CD14-positive monocyte (primary cell): Measurements from ENCODE around the gene CNTFR. TPM values are rescaled to one million over a fixed set of nuclear protein-coding genes. Genes with fewer than 3 reads are reported as not detected.

Experiments used
- DNase-seq, 3 donors: peaks; one replicate each; pipeline ENCODE4 v3.0.0-alpha.2; 2011 to 2022
- H2AFZ ChIP-seq: 2 replicates; pipeline ENCODE4 v1.6.0; 2012; ENCODE audit warnings: mild to moderate bottlenecking, low read depth, low read length, inconsistent platforms; ENCODE audit not compliant: insufficient read depth, poor library complexity, severe bottlenecking
- H3K27ac ChIP-seq, 2 donors: 1 replicate in 1 of 2; 2 replicates in 1 of 2; pipeline ENCODE4 v1.5.1; 2012 to 2013; ENCODE audit warnings: low read length in 2 of 2, control low read depth in 1 of 2, inconsistent platforms in 1 of 2, low read depth in 1 of 2, mild to moderate bottlenecking in 1 of 2
- H3K27me3 ChIP-seq, 2 donors: one replicate each; pipeline versions ENCODE4 v1.6.0 to v1.6.1; 2011 to 2013; ENCODE audit warnings: low read length in 2 of 2; ENCODE audit not compliant: control insufficient read depth in 2 of 2, insufficient read depth in 2 of 2
- H3K36me3 ChIP-seq, 2 donors: replicated peaks in 1 of 2; 1 replicate in 1 of 2; 2 replicates in 1 of 2; pipeline versions ENCODE4 v1.5.1 to v1.6.1; 2012 to 2013; ENCODE audit warnings: low read length in 2 of 2, control low read depth in 1 of 2, inconsistent platforms in 1 of 2, mild to moderate bottlenecking in 1 of 2; ENCODE audit not compliant: insufficient read depth in 2 of 2, control insufficient read depth in 1 of 2
- H3K4me1 ChIP-seq, 2 donors: 1 replicate in 1 of 2; 2 replicates in 1 of 2; pipeline versions ENCODE4 v1.5.1 to v1.6.1; 2012 to 2013; ENCODE audit warnings: low read length in 2 of 2, control low read depth in 1 of 2, inconsistent platforms in 1 of 2, mild to moderate bottlenecking in 1 of 2, moderate library complexity in 1 of 2; ENCODE audit not compliant: insufficient read depth in 2 of 2, control insufficient read depth in 1 of 2
- H3K4me2 ChIP-seq: replicated peaks from 2 replicates; pipeline ENCODE3; 2012; ENCODE audit warnings: low read length, moderate library complexity, mild to moderate bottlenecking; ENCODE audit not compliant: poor library complexity, severe bottlenecking; ENCODE audit errors: extremely low read depth
- H3K4me3 ChIP-seq, 3 experiments: fragments of 200-600 bp in 1 of 3; sonication (generic) in 1 of 3; replicated peaks in 1 of 3; 1 replicate in 2 of 3; 2 replicates in 1 of 3; pipeline ENCODE4 v1.5.1; 2011 to 2013; ENCODE audit warnings: low read length in 3 of 3, mild to moderate bottlenecking in 3 of 3, control low read depth in 2 of 3, low read depth in 2 of 3, inconsistent platforms in 1 of 3, moderate library complexity in 1 of 3
- H3K79me2 ChIP-seq: 2 replicates; pipeline ENCODE4 v1.6.0; 2012; ENCODE audit warnings: mild to moderate bottlenecking, control low read depth, inconsistent platforms, low read length, moderate library complexity; ENCODE audit not compliant: insufficient read depth
- H3K9ac ChIP-seq: 2 replicates; pipeline ENCODE4 v1.6.0; 2017; ENCODE audit warnings: low read length, mild to moderate bottlenecking; ENCODE audit not compliant: insufficient read depth, poor library complexity, severe bottlenecking
- H3K9me3 ChIP-seq, 2 donors: replicated peaks in 1 of 2; 1 replicate in 1 of 2; 2 replicates in 1 of 2; pipeline versions ENCODE4 v1.5.1 to v1.6.1; 2012 to 2013; ENCODE audit warnings: low read length in 2 of 2, control low read depth in 1 of 2; ENCODE audit not compliant: control insufficient read depth in 1 of 2, insufficient read depth in 1 of 2
- H4K20me1 ChIP-seq: 2 replicates; pipeline ENCODE4 v1.6.0; 2012; ENCODE audit warnings: mild to moderate bottlenecking, low read length, control low read depth, moderate library complexity; ENCODE audit not compliant: insufficient read depth
- H3K27ac Mint-ChIP-seq, 7 donors: one replicate each; pipeline ENCODE4 v1.8.0; 2020; ENCODE audit warnings: mild to moderate bottlenecking in 7 of 7, mixed read lengths in 7 of 7, moderate library complexity in 6 of 7, inconsistent platforms in 2 of 7
- H3K27me3 Mint-ChIP-seq, 3 donors: one replicate each; pipeline ENCODE4 v1.8.0; 2021 to 2022; ENCODE audit warnings: low read depth in 3 of 3, mild to moderate bottlenecking in 3 of 3, mixed read lengths in 3 of 3, moderate library complexity in 3 of 3, inconsistent platforms in 1 of 3
- H3K36me3 Mint-ChIP-seq, 2 donors: one replicate each; pipeline ENCODE4 v1.8.0; 2020; ENCODE audit warnings: mixed read lengths in 2 of 2, inconsistent platforms in 1 of 2, mild to moderate bottlenecking in 1 of 2
- H3K4me1 Mint-ChIP-seq: one replicate; pipeline ENCODE4 v1.8.0; 2020; ENCODE audit warnings: mild to moderate bottlenecking, mixed read lengths
- H3K4me3 Mint-ChIP-seq, 2 donors: one replicate each; pipeline ENCODE4 v1.8.0; 2020; ENCODE audit warnings: mild to moderate bottlenecking in 2 of 2, mixed read lengths in 2 of 2, moderate library complexity in 1 of 2
- H3K9me3 Mint-ChIP-seq, 7 donors: one replicate each; pipeline ENCODE4 v1.8.0; 2020 to 2022; ENCODE audit warnings: mixed read lengths in 7 of 7, mild to moderate bottlenecking in 6 of 7, moderate library complexity in 6 of 7, inconsistent platforms in 2 of 7
- WGBS: methylation state at CpG from one replicate; pipeline ENCODE4 v1.1.5; 2013; ENCODE audit warnings: missing lambda C conversion rate; ENCODE audit not compliant: insufficient coverage; 5-methylcytosine and 5-hydroxymethylcytosine counted together
- intact Hi-C, 2 donors: fragments of 100-400 bp; cut with micrococcal nuclease; formaldehyde crosslinking; loops; one replicate each; pipeline versions ENCODE4 v1.15.0 to v1.15.1; 2023
- polyA plus RNA-seq, 3 donors: library from polyadenylated mRNA; depleted of rRNA in 1 of 3; unstranded in 2 of 3; stranded (reverse) in 1 of 3; fragments of 300-500 nt in 2 of 3; fragments of >200 nt in 1 of 3; fragmentation: Illumina TruSeq in 2 of 3; gene quantifications; 1 replicate in 2 of 3; 2 replicates in 1 of 3; pipeline ENCODE4 v1.2.3, GENCODE V29; 2012 to 2021
- TF ChIP-seq, protein P1 (sequence below): fragments of 200-600 bp; IDR thresholded peaks from one replicate; pipeline ENCODE4 v1.8.0; 2022; ENCODE audit warnings: antibody characterized with exemption, mild to moderate bottlenecking

Gene CNTFR
- polyA plus RNA-seq, 3 donors = not detected

DNA sequence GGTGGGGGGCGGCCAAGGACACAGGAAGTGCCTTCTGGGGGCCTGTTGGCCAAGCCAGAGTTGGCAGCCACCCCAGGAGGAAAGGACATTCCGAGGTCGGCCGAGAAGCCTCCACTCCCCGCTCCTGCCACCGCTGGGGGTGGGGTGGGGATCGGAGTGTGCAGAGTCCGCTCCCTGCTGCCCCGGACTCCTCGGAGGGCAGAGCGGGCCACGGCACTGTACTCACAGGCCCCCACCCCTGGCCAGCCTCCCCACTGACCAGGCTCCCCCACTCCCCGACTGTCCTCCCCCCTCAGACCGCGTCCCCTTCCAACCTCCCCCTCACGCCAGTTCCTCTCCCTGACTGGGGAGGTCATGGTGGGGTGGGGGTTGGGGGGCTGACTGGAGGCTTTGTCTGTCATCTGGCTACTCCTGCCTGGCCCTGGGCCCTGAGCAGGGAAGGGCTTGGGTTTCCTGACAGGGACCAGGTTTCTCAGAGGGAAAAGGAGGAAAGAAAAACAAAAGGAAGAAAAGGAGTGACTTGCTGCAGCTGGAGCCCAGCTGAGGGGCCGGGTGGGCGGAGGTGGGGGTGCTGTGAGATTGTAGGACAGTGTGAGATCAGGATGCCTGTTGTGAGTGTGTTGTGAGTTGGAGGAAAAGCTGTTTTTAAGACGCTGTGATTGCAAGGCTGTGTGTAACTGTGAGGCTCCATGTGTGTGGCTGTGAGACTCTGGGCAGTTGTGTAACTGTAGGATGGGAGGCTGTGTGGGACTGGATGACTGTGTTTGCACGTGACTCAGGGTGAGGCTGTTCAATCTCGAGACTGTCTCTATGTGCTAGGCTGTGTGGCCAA, 29.7 kb downstream of the CNTFR start:
- Mint-ChIP-seq H3K27ac (no peak overlapping the region), H3K4me3 (peak overlapping the region in 1 of 2 donors; percentile 51), H3K4me1 (no peaks in the 10 kb centered on the region), H3K9me3 (peaks cover 0 to 10% (median 7%) of the 10 kb centered on the region in 7 donors), H3K36me3 (no peaks in the 10 kb centered on the region), H3K27me3 (peaks cover 23 to 34% (median 27%) of the 10 kb centered on the region in 3 donors)
- 34% methylated on average over 8 of the region's 21 CpGs for WGBS
- intact Hi-C loops = no loop called here
- Histone ChIP-seq H3K79me2 (no peaks in the 10 kb centered on the region), H3K27me3 (peaks cover 0 to 14% of the 10 kb centered on the region in 2 donors), H2AFZ (no peak overlapping the region), H4K20me1 (no peaks in the 10 kb centered on the region), H3K4me3 (no peak overlapping the region), H3K4me2 (no peak overlapping the region), H3K9ac (no peak overlapping the region), H3K36me3 (no peaks in the 10 kb centered on the region), H3K27ac (no peak overlapping the region), H3K9me3 (peaks cover 0 to 7% of the 10 kb centered on the region in 2 donors), H3K4me1 (no peaks in the 10 kb centered on the region)
- TF ChIP-seq, protein P1, sequence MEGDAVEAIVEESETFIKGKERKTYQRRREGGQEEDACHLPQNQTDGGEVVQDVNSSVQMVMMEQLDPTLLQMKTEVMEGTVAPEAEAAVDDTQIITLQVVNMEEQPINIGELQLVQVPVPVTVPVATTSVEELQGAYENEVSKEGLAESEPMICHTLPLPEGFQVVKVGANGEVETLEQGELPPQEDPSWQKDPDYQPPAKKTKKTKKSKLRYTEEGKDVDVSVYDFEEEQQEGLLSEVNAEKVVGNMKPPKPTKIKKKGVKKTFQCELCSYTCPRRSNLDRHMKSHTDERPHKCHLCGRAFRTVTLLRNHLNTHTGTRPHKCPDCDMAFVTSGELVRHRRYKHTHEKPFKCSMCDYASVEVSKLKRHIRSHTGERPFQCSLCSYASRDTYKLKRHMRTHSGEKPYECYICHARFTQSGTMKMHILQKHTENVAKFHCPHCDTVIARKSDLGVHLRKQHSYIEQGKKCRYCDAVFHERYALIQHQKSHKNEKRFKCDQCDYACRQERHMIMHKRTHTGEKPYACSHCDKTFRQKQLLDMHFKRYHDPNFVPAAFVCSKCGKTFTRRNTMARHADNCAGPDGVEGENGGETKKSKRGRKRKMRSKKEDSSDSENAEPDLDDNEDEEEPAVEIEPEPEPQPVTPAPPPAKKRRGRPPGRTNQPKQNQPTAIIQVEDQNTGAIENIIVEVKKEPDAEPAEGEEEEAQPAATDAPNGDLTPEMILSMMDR = no peak
- peak in 1 of 3 donors; percentile 8 for DNase-seq

DNA sequence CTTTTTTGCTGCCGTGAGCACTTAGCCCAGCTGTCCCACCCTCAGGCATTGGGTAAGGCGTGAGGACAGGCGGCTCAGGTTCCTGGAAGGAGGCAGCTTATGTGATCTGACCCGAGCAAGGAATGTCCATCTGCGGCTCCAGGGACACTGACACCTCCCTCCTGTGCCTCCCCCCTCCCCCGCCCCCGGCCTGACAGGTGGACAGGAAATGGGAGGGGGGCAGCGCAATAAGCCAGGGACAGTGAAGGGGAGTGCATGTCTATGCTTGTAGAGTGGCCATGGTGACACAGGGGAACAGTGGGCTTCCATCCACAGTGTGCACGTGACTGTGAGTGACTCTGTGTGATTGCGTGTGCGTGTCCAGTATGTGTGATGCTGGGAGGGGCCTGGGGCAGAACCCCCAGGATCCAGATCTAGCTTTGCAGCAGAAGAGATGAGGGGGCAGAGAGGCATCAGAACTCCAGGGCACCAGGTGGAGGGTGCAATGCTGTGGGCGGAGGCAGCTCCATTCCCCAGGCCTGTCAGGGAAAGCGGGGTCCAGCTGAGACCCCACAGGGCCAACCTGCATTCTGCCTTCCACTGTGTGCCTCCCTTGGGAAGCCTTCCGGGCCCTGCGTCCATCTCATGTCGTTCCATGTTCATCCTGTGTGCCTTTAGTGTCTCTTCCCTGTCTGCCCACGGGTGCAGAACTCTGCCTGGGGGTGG, 30.5 kb downstream of the CNTFR start:
- Histone ChIP-seq H3K27ac (no peak overlapping the region), H3K9ac (no peak overlapping the region), H3K9me3 (peaks cover 0 to 7% of the 10 kb centered on the region in 2 donors), H4K20me1 (no peaks in the 10 kb centered on the region), H3K27me3 (peaks cover 0 to 14% of the 10 kb centered on the region in 2 donors), H3K4me2 (no peak overlapping the region), H3K4me3 (no peak overlapping the region), H3K79me2 (no peaks in the 10 kb centered on the region), H3K36me3 (no peaks in the 10 kb centered on the region), H2AFZ (no peak overlapping the region), H3K4me1 (no peaks in the 10 kb centered on the region)
- Mint-ChIP-seq H3K4me3 (peak overlapping the region in 1 of 2 donors; percentile 32), H3K27me3 (peaks cover 22 to 35% (median 27%) of the 10 kb centered on the region in 3 donors), H3K4me1 (no peaks in the 10 kb centered on the region), H3K36me3 (no peaks in the 10 kb centered on the region), H3K27ac (no peak overlapping the region), H3K9me3 (peaks cover 0 to 10% (median 7%) of the 10 kb centered on the region in 7 donors)
- intact Hi-C loops = no loop called here
- WGBS = 79% methylated on average over 12 of the region's 17 CpGs
- no peak for DNase-seq
- TF ChIP-seq, protein P1 = no peak
